AML-193 (cell line): Measurements from ENCODE around the gene ACP4.
"Not testable (repeated sequence)": the region's sequence is repeated elsewhere in the genome, so short reads cannot be mapped to it uniquely, and the experiment has no call there.

ENCODE experiments used
- DNase-seq, 2 experiments: peaks; one replicate each; lab custom pipeline; 2025; lab: John Stamatoyannopoulos, UW

The ACP4 gene, protein sequence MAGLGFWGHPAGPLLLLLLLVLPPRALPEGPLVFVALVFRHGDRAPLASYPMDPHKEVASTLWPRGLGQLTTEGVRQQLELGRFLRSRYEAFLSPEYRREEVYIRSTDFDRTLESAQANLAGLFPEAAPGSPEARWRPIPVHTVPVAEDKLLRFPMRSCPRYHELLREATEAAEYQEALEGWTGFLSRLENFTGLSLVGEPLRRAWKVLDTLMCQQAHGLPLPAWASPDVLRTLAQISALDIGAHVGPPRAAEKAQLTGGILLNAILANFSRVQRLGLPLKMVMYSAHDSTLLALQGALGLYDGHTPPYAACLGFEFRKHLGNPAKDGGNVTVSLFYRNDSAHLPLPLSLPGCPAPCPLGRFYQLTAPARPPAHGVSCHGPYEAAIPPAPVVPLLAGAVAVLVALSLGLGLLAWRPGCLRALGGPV

GRCh38 chr19:50790396-50790795, at the start of gene ACP4:
TSS of gene ACP4 (plus strand) at chr19:50790415. CDS start at chr19:50790415, 0 bp downstream.
- DNase-seq, result no peak

- no peak for DNase-seq
Observed at GRCh38 chr19:50741179-50741933, 48.9 kb upstream of the ACP4 start.

DNA sequence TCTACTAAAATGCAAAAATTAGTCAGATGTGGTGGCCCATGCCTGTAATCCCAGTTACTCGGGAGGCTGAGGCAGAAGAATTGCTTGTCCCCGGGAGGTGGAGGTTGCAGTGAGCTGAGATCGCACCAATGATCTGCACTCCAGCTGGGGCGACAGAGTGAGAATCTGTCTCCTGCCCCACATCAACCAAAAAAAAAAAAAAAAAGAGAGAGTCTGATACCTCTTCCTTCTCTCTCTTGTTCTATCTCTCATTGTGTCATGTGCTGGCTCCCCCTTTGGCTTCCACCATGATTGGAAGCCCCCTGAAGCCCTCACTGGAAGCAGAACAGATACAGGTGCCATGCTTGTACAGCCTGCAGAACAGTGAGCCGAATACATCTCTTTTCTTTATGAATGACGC, 46.7 kb upstream of the ACP4 start:
- no peak for DNase-seq

DNA sequence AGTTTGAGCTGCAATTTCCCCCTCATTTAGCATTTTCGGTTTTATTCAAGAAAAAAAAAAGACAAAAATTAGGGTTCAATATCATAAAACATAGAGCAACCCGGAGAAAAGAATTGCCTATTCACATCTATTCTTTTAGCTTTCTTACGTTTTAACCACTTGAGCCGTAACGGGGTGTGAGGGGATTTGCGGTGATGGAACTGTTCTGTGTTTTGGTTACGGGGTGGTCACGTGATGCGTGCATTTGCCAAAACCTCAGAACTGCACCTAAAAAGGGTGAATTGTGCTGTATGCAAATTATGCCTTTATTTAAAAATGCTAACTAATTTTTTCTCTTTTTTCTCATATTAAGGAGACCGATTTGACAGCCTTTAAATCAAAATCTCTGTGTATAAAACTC, 45.0 kb upstream of the ACP4 start:
- no peak for DNase-seq

DNA sequence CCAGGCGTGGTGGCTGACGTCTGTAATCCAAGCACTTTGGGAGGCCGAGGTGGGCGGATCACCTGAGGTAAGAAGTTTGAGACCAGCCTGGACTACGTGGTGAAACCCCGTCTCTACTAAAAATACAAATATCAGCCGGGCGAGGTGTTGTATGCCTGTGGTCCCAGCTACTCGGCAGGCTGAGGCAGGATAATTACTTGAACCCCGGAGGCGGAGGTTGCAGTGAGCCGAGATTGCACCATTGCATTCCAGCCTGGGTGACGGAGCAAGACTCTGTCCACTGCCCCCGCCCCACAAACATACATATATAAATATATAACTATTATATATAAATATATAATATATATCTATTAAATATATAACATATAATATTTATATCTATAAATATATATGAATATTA, 43.1 kb upstream of the ACP4 start:
- DNase-seq, result not testable (repeated sequence)

DNA sequence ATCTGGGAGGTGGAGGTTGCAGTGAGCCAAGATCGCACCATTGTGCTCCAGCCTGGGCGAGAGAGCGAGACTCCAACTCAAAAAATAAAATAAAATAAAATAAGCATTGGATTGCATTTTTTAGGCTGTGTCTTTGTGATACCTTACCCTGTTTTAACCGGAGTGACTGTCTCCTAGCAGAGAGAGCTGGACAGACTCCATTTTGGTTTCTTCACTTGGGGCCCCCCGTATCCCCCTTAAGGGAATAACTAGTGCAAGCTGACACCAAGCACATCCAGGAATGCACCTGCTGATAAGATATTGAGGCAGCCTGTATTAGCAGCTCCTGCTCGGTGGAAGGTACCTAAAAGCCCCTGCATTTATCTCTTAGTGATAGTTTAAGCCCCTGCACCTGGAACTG, 40.7 kb upstream of the ACP4 start:
- DNase-seq, result no peak

GRCh38 chr19:50750010-50750409, 40.2 kb upstream of the ACP4 start:
- no peak for DNase-seq

DNA sequence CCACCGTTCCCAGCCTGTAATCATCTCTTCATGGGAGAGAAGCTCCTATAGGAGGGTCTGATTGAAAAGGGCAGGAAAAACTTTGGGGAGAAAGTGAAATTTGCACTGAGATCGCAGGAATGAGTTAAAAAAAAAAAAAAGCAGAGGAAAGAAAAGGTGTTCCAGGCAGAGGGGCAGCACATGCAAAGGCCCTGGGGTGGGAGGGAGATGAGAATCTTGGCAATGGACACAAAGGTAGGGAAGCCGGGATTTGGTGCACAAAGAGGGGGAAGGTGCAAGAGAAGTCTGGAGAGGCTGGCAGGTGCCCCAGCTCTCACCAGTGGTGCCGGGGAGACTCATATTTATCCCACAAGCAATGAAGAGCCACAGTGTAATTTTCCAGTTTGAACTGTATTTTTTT, 36.3 kb upstream of the ACP4 start:
- no peak for DNase-seq

GRCh38 chr19:50756244-50756643, 34.0 kb upstream of the ACP4 start:
- not testable (repeated sequence) for DNase-seq

DNA sequence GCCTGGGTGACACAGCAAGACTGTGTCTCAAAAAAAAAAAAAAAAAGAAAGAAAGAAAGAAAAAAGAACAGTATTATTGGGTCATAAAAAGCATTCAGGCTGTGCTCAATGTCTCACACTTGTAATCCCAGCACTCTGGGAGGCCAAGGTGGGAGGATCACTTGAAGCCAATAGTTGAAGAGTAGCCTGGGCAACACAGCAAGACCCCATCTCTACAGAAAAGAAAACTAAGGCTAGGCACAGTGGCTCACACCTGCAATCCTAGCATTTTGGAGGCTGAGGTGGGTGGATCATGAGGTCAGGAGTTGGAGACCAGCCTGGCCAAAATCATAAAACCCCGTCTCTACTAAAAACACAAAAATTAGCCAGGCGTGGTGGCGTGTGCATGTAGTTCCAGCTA, 32.6 kb upstream of the ACP4 start:
- not testable (repeated sequence) for DNase-seq

DNA sequence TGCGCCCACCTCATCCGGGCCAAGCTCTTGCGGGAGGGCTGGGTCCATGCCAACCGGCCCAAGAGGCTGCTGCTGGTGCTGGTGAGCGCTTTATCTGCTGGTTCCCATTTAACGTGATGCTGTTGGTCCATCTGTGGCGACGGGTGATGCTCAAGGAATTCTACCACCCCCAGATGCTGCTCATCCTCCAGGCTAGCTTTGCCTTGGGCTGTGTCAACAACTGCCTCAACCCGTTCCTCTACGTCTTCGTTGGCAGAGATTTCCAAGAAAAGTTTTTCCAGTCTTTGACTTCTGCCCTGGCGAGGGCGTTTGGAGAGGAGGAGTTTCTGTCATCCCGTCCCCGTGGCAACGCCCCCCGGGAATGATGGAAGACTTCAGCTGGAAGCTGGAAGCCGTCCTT, 31.1 kb upstream of the ACP4 start:
- not testable (repeated sequence) for DNase-seq

GRCh38 chr19:50759886-50760285, 30.3 kb upstream of the ACP4 start:
- DNase-seq, result no peak

DNA sequence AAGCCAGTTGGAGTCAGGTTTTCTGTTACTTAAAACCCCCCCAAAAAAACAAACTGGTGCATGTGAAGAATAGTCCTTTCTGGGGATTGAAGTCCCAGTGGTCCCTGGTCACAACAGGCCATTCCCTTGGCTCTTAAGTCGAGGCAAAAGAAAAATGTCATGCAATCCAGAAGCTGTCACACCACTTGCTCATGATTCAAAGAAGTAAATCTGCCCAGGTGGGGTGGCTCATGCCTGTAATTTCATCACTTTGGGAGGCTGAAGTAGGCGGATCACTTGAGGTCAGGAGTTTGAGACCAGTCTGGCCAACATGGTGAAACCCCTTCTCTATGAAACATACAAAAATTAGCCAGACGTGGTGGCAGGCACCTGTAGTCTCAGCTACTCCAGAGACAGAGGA, 28.7 kb upstream of the ACP4 start:
- DNase-seq, result not testable (repeated sequence)

GRCh38 chr19:50763521-50763920, 26.7 kb upstream of the ACP4 start:
- not testable (repeated sequence) for DNase-seq

DNA sequence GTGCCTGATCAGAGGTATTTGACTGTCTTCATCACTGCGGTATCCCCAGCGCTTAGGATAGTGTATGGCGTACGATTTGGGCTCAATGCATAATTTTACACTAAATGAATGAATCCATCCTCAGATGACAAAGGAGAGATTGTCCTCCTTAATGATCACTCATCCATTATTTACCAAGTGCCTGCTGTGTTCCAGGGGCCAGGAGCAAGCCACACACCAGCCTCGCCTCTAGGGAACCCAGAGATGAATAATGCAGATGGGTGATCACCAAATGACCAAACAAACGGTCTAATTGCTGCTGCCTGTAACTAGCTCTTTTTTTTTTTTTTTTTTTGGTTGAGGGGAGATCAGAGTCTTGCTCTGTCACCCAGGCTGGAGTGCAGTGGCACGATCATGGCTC, 25.8 kb upstream of the ACP4 start:
- DNase-seq, result no peak

DNA sequence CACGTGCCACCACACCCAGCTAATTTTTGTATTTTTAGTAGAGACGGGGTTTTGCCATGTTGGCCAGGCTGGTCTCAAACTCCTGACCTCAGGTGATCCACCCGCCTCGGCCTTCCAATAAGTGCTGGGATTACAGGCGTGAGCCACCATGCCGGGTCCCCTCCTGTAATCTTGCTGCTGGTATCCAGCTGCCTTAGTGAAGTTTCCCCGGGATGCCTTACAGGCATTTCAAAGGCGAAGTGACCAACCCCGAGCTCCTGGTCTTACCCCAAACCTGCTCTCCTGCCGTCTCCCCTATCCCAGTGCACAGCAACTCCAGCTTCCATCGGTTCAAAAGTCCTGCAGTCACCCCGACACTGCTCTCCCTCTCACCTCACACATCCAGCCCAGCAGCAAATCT, 23.5 kb upstream of the ACP4 start:
- DNase-seq, result not testable (repeated sequence)

DNA sequence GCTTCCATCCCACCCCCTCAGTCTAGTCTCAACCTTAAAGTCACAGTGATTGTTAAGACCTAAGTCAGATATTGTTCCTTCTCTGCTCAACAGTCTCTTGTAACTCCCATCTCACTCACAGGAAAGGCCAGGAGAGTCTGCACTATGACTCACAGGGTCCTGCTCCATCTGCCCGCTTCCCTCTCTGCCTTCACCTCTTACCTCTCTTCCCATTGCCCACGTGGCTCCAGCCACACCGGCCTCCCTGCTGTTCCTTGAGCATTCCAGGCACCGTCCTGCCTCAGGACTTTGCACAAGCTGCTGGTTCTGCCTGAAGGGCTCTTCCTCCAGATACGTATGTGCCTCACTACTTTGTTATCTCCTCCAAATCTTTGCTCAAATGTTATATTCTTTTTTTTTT, 23.0 kb upstream of the ACP4 start:
- DNase-seq, result not testable (repeated sequence)

DNA sequence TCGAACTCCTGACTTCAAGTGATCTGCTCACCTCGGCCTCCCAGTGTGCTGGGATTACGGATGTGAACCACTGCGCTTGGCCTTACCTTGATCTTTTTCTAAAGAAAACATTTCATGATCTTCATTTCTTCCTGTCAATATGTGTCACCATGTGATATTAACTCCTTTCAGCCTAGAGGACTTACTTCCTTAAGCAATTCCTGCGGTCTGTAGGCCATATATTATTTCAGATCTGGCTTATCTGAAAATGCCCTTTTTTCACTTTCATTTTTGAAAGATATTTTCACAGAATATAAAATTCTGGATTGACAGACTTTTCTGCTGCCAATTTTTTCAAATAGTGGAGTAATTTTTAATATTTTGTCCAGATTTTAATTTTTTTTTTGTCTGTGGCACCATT, 21.9 kb upstream of the ACP4 start:
- no peak for DNase-seq

DNA sequence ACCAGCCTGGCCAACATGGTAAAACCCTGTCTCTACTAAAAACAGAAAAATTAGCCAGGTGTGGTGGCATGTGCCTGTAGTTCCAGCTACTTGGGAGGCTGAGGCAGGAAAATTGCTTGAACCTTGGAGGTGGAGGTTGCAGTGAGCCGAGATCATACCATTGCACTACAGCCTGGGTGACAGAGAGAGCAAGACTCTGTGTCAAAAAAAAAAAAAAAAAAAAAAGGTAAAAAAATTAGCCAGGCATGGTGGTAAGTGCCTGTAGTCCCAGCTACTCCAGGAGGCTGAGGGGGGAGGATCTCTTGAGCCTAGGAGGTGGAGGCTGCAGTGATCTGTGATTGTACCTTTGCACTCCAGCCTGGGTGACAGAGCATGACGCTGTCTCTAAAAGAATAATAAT, 20.1 kb upstream of the ACP4 start, which contains the start of gene GPR32:
TSS of gene GPR32 (plus strand) at position 301 of the 400 bp plus-strand sequence. CDS start 137 bp downstream, outside the sequence.
- not testable (repeated sequence) for DNase-seq

DNA sequence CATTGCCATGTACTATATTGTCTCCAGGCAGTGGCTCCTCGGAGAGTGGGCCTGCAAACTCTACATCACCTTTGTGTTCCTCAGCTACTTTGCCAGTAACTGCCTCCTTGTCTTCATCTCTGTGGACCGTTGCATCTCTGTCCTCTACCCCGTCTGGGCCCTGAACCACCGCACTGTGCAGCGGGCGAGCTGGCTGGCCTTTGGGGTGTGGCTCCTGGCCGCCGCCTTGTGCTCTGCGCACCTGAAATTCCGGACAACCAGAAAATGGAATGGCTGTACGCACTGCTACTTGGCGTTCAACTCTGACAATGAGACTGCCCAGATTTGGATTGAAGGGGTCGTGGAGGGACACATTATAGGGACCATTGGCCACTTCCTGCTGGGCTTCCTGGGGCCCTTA, 19.3 kb upstream of the ACP4 start:
- no peak for DNase-seq

- peak; percentile 12 to 14 for DNase-seq
Observed at GRCh38 chr19:50772476-50772875, 17.7 kb upstream of the ACP4 start.

DNA sequence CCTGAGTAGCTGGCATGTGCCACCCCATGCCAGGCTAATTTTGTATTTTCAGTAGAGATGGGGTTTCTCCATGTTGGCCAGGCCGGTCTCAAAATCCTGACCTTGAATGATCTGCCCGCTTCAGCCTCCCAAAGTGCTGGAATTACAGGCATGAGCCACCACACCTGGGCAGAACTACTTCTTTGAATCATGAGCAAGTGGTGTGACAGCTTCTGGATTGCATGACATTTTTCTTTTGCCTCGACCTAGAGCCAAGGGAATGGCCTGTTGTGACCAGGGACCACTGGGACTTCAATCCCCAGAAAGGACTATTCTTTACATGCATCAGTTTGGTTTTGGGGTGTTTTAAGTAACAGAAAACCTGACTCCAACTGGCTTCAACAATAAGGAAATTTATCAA, 17.3 kb upstream of the ACP4 start:
- DNase-seq, result not testable (repeated sequence)

DNA sequence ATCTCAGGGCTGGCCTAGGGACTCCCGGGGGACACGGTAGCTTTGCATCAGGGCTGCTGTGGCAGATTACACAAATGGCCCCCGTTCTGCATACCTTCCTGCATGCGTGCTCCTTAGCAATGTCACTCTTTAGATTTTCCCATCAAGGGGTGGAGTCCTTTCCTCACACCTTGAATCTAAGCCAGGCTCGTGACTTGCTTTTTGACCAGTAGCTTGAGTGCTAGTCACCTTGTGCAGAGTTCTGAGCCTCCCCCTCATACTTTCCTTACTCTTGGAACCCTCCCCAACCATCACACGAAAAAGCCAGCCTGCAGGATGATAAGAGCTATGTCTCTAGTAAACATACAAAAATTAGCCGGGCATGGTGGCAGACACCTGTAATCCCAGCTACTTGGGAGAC, 16.8 kb upstream of the ACP4 start:
- DNase-seq, result not testable (repeated sequence)
